H1 (cell line): ENCODE measurements around the gene PDZRN4. TPM values are rescaled to one million over a fixed set of nuclear protein-coding genes. Genes with fewer than 3 reads are reported as not detected.

Experiments used
- CTCF ChIA-PET: fragments of 300-600 bp; sonication (Branson Sonifier 250); formaldehyde crosslinking; loops from one replicate; lab custom pipeline; 2021; ENCODE audit not compliant: partially characterized antibody; lab: Charles Lee
- POLR2A ChIA-PET: fragments of 300-600 bp; sonication (Branson Sonifier 250); formaldehyde crosslinking; loops from one replicate; lab custom pipeline; 2021; ENCODE audit warnings: inconsistent platforms; ENCODE audit not compliant: partially characterized antibody; lab: Charles Lee
- DNase-seq, 2 experiments: peaks; one replicate each; pipeline versions ENCODE4 v3.0.0 to v3.0.0-alpha.2; 2010 to 2022; ENCODE audit warnings: low spot score in 2 of 2, low read depth in 1 of 2, mixed read lengths in 1 of 2
- FAIRE-seq: peaks from 2 replicates; lab custom pipeline; 2011; peaks lifted over from hg19 to GRCh38; lab: Jason Lieb, UNC
- H2AFZ ChIP-seq: 2 replicates; pipeline ENCODE4 v1.8.1; 2012; ENCODE audit warnings: low read length, inconsistent platforms
- H2AK5ac ChIP-seq: 2 replicates; pipeline ENCODE4 v1.6.1; 2013; ENCODE audit warnings: low read depth, low read length
- H2BK120ac ChIP-seq: replicated peaks from 2 replicates; pipeline ENCODE3; 2013; ENCODE audit warnings: low read depth, low read length, inconsistent platforms
- H2BK12ac ChIP-seq: 2 replicates; pipeline ENCODE4 v1.6.1; 2013; ENCODE audit warnings: low read depth, low read length
- H2BK15ac ChIP-seq: 2 replicates; pipeline ENCODE4 v1.6.1; 2013; ENCODE audit warnings: low read length
- H2BK20ac ChIP-seq: 2 replicates; pipeline ENCODE4 v1.6.1; 2013; ENCODE audit warnings: low read length
- H2BK5ac ChIP-seq: 2 replicates; pipeline ENCODE4 v1.6.1; 2013; ENCODE audit warnings: low read depth, low read length
- H3K14ac ChIP-seq: 2 replicates; pipeline ENCODE4 v1.6.1; 2013; ENCODE audit warnings: inconsistent platforms; ENCODE audit not compliant: insufficient read length
- H3K18ac ChIP-seq: 2 replicates; pipeline ENCODE4 v1.6.1; 2013; ENCODE audit warnings: low read length; ENCODE audit errors: extremely low read depth
- H3K23ac ChIP-seq: 2 replicates; pipeline ENCODE4 v1.6.1; 2013; ENCODE audit warnings: inconsistent platforms; ENCODE audit not compliant: insufficient read length
- H3K23me2 ChIP-seq: 2 replicates; pipeline ENCODE4 v1.6.1; 2013; ENCODE audit warnings: low read depth, low read length
- H3K27ac ChIP-seq: 2 replicates; pipeline ENCODE4 v1.6.1; 2011; ENCODE audit warnings: low read depth, low read length, inconsistent platforms
- H3K27me3 ChIP-seq, 4 experiments: replicated peaks in 1 of 4; 1 replicate in 1 of 4; 2 replicates in 3 of 4; pipeline versions ENCODE4 v1.6.1 to v1.8.1; 2011 to 2013; ENCODE audit warnings: low read length in 3 of 4, mild to moderate bottlenecking in 3 of 4, inconsistent platforms in 2 of 4, mixed read lengths in 2 of 4, moderate library complexity in 1 of 4; ENCODE audit not compliant: control insufficient read depth in 3 of 4, insufficient read depth in 3 of 4; ENCODE audit errors: extremely low read depth in 1 of 4
- H3K36me3 ChIP-seq, 4 experiments: 2 replicates each; pipeline versions ENCODE4 v1.6.1 to v1.8.1; 2011 to 2013; ENCODE audit warnings: mild to moderate bottlenecking in 4 of 4, low read length in 3 of 4, moderate library complexity in 2 of 4, control low read depth in 1 of 4, inconsistent platforms in 1 of 4; ENCODE audit not compliant: insufficient read depth in 4 of 4, control insufficient read depth in 2 of 4
- H3K4ac ChIP-seq: replicated peaks from 2 replicates; pipeline ENCODE3; 2013; ENCODE audit warnings: low read length, low read depth, mixed read lengths, inconsistent platforms; ENCODE audit not compliant: insufficient read length
- H3K4me1 ChIP-seq, 4 experiments: replicated peaks in 1 of 4; 1 replicate in 1 of 4; 2 replicates in 3 of 4; pipeline versions ENCODE4 v1.6.1 to v1.8.1; 2011 to 2013; ENCODE audit warnings: low read length in 3 of 4, inconsistent platforms in 2 of 4, mixed read lengths in 1 of 4; ENCODE audit not compliant: insufficient read depth in 4 of 4, control insufficient read depth in 3 of 4
- H3K4me2 ChIP-seq, 2 experiments: 2 replicates each; pipeline versions ENCODE4 v1.6.1 to v1.8.1; 2011 to 2013; ENCODE audit warnings: low read depth in 2 of 2, low read length in 2 of 2, control low read depth in 1 of 2, inconsistent platforms in 1 of 2, mild to moderate bottlenecking in 1 of 2; ENCODE audit not compliant: insufficient read depth in 1 of 2
- H3K4me3 ChIP-seq, 4 experiments: fragments of 200-600, 300-600 bp in 1 of 4; sonication (generic), shearing (Covaris generic), sonication (Bioruptor Twin) in 1 of 4; 2 replicates each; pipeline versions ENCODE4 v1.5.1 to v1.8.1; 2011 to 2016; ENCODE audit warnings: low read length in 4 of 4, low read depth in 3 of 4, control low read depth in 2 of 4, inconsistent platforms in 2 of 4, mild to moderate bottlenecking in 2 of 4, mixed read lengths in 1 of 4, moderate library complexity in 1 of 4; ENCODE audit not compliant: insufficient read depth in 2 of 4; ENCODE audit errors: extremely low read depth in 1 of 4
- H3K56ac ChIP-seq: replicated peaks from 2 replicates; pipeline ENCODE3; 2013; ENCODE audit warnings: low read depth, mild to moderate bottlenecking, mixed read lengths, low read length, inconsistent platforms; ENCODE audit not compliant: insufficient read length
- H3K79me1 ChIP-seq: 2 replicates; pipeline ENCODE4 v1.6.1; 2013; ENCODE audit warnings: low read depth, low read length, control low read depth
- H3K79me2 ChIP-seq, 2 experiments: 2 replicates each; pipeline versions ENCODE4 v1.6.1 to v1.8.1; 2012 to 2013; ENCODE audit warnings: low read length in 2 of 2, mild to moderate bottlenecking in 2 of 2, inconsistent platforms in 1 of 2; ENCODE audit not compliant: insufficient read depth in 2 of 2, control insufficient read depth in 1 of 2
- H3K9ac ChIP-seq, 4 experiments: replicated peaks in 1 of 4; 1 replicate in 1 of 4; 2 replicates in 3 of 4; pipeline versions ENCODE4 v1.6.1 to v1.8.1; 2011 to 2013; ENCODE audit warnings: low read depth in 3 of 4, low read length in 3 of 4, control low read depth in 2 of 4, mild to moderate bottlenecking in 2 of 4, moderate library complexity in 2 of 4, inconsistent platforms in 1 of 4; ENCODE audit errors: extremely low read depth in 1 of 4
- H3K9me3 ChIP-seq, 2 experiments: 2 replicates each; pipeline versions ENCODE4 v1.6.1 to v1.8.1; 2012 to 2013; ENCODE audit warnings: mild to moderate bottlenecking in 2 of 2, moderate library complexity in 2 of 2, control low read depth in 1 of 2, inconsistent platforms in 1 of 2, low read depth in 1 of 2, low read length in 1 of 2, mixed read lengths in 1 of 2; ENCODE audit not compliant: insufficient read depth in 2 of 2
- H4K20me1 ChIP-seq, 2 experiments: replicated peaks in 1 of 2; 2 replicates each; pipeline versions ENCODE3 to v1.8.1; 2011 to 2013; ENCODE audit warnings: inconsistent platforms in 2 of 2, low read length in 2 of 2, mild to moderate bottlenecking in 1 of 2; ENCODE audit not compliant: insufficient read depth in 2 of 2, control insufficient read depth in 1 of 2
- H4K5ac ChIP-seq: 2 replicates; pipeline ENCODE4 v1.6.1; 2013; ENCODE audit warnings: low read length, low read depth, mixed read lengths, inconsistent platforms; ENCODE audit not compliant: insufficient read length
- H4K8ac ChIP-seq: 2 replicates; pipeline ENCODE4 v1.8.0; 2013; ENCODE audit warnings: mild to moderate bottlenecking, moderate library complexity, low read length, inconsistent platforms; ENCODE audit not compliant: insufficient read depth; ENCODE audit errors: extremely low read depth
- H4K91ac ChIP-seq: replicated peaks from 2 replicates; pipeline ENCODE3; 2013; ENCODE audit warnings: low read length, mixed read lengths, inconsistent platforms; ENCODE audit not compliant: insufficient read length
- CHD2 ChIP-seq: IDR thresholded peaks from 2 replicates; pipeline ENCODE4 v1.6.1; 2012; ENCODE audit warnings: low read length, improper control_type of control experiment
- FOSL1 ChIP-seq: IDR thresholded peaks from 2 replicates; pipeline ENCODE4 v1.6.1; 2011; ENCODE audit warnings: mild to moderate bottlenecking, low read depth, low read length, moderate library complexity; ENCODE audit not compliant: insufficient read depth
- GTF2F1 ChIP-seq: IDR thresholded peaks from 2 replicates; pipeline ENCODE4 v1.6.1; 2012; ENCODE audit warnings: low read depth, low read length, improper control_type of control experiment, borderline replicate concordance
- KDM5A ChIP-seq: fragments of 200-600 bp; IDR thresholded peaks from 2 replicates; pipeline ENCODE4 v1.7.1; 2012; ENCODE audit warnings: mild to moderate bottlenecking, low read length, inconsistent platforms, mixed read lengths
- SIX5 ChIP-seq: IDR thresholded peaks from 2 replicates; pipeline ENCODE4 v1.6.1; 2011; ENCODE audit warnings: mild to moderate bottlenecking, low read depth, low read length
- SP1 ChIP-seq: IDR thresholded peaks from 2 replicates; pipeline ENCODE4 v1.6.1; 2011; ENCODE audit warnings: low read depth, low read length
- TEAD4 ChIP-seq: IDR thresholded peaks from 2 replicates; pipeline ENCODE4 v1.6.1; 2012; ENCODE audit warnings: low read depth, low read length, inconsistent platforms, mixed read lengths
- WGBS, 2 experiments: shearing (Covaris generic) in 1 of 2; methylation state at CpG; one replicate each; pipeline versions ENCODE4 v1.1.6 to v1.1.7; 2013 to 2015; ENCODE audit warnings: low lambda C conversion rate in 2 of 2, mixed read lengths in 2 of 2, inconsistent platforms in 1 of 2, low coverage in 1 of 2, missing lambda C conversion rate in 1 of 2; ENCODE audit not compliant: insufficient replicate concordance in 2 of 2, insufficient coverage in 1 of 2, insufficient read length in 1 of 2; ENCODE audit errors: extremely low coverage in 1 of 2, missing lambda C conversion rate in 1 of 2; 5-methylcytosine and 5-hydroxymethylcytosine counted together
- polyA plus RNA-seq, 7 experiments: library from polyadenylated mRNA; depleted of rRNA in 3 of 7; stranded (reverse) in 5 of 7; unstranded in 2 of 7; fragments of >200 nt in 5 of 7; fragments of 200-250 nt in 2 of 7; gene quantifications; 1 replicate in 5 of 7; 2 replicates in 1 of 7; 4 replicates in 1 of 7; pipeline versions ENCODE4 v1.2.1 to v1.2.3, GENCODE V29; 2011 to 2013; ENCODE audit warnings: missing spikeins in 2 of 7, mixed read lengths in 2 of 7
- total RNA-seq: library from RNA; stranded (reverse); fragmentation: NEBNext Ultra II Directional; extraction: Animal tissue kit (Norgen Biotek cat#: 25700); gene quantifications from 2 replicates; pipeline ENCODE4 v1.2.1, GENCODE V29; 2021
- TF ChIP-seq, protein P1 (sequence below): IDR thresholded peaks from 2 replicates; pipeline ENCODE4 v1.6.1; 2012; ENCODE audit warnings: inconsistent platforms

Gene PDZRN4
- total and polyA plus RNA-seq, 2 of the 8 experiments (the other 6 are each of a cell fraction or from before 2014, with no cell fraction given), result not detected

DNA sequence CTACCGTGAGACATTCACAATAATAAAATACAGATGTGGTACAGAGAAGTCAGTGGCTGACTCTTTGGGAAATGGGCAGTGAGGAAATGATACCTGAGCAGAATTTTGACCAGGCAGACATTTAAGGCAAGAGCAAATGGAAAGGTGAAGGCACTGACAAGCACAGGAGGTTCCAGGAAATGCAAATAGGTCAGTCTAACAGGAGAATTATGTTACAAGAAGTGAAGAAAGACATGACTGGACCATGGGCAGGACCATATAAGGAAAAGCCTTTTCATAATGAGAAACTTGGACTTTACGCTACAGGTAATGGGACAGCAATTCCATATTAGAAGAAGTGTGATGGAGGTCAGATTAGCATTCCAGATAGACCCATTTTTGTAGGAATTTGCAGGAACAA is 338.9 kb downstream of the PDZRN4 start:
- Histone ChIP-seq H3K27me3 (no peaks in the 10 kb centered on the region), H3K23ac (no peak overlapping the region), H3K4ac (no peak overlapping the region), H2BK5ac (no peak overlapping the region), H3K79me1 (no peaks in the 10 kb centered on the region), H3K9ac (no peak overlapping the region), H3K4me1 (no peaks in the 10 kb centered on the region), H2AFZ (no peak overlapping the region), H2BK12ac (no peak overlapping the region), H4K5ac (no peak overlapping the region), H3K56ac (no peak overlapping the region), H3K79me2 (no peaks in the 10 kb centered on the region), H3K36me3 (no peaks in the 10 kb centered on the region), H3K14ac (no peak overlapping the region), H2BK15ac (no peak overlapping the region), H4K91ac (no peak overlapping the region), H3K4me2 (no peak overlapping the region), H3K27ac (no peak overlapping the region), H2BK120ac (no peak overlapping the region), H2BK20ac (no peak overlapping the region), H4K20me1 (no peaks in the 10 kb centered on the region), H2AK5ac (no peak overlapping the region), H3K9me3 (no peaks in the 10 kb centered on the region), H3K23me2 (no peaks in the 10 kb centered on the region), H3K18ac (no peak overlapping the region), H4K8ac (no peak overlapping the region), H3K4me3 (no peak overlapping the region)
- DNase-seq, result no peak
- no peak for FAIRE-seq
- 96% methylated on average over 2 of the region's 2 CpGs; no CpG with 5 or more reads in 1 of the 2 experiments for WGBS, 2 experiments
- ChIA-PET POLR2A (no interaction called here), CTCF (no interaction called here)
- TF ChIP-seq SIX5 (no peak), KDM5A (no peak), GTF2F1 (no peak), FOSL1 (no peak), CHD2 (no peak), TEAD4 (no peak), SP1 (no peak)
- TF ChIP-seq, protein P1, sequence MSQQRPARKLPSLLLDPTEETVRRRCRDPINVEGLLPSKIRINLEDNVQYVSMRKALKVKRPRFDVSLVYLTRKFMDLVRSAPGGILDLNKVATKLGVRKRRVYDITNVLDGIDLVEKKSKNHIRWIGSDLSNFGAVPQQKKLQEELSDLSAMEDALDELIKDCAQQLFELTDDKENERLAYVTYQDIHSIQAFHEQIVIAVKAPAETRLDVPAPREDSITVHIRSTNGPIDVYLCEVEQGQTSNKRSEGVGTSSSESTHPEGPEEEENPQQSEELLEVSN, result no peak
